Measurements from ENCODE around the gene KIF11. TPM values are rescaled to one million over a fixed set of nuclear protein-coding genes. Genes with fewer than 3 reads are reported as not detected.

The KIF11 gene
- not detected for total RNA-seq

GRCh38 chr10:92592761-92593618 lies at the start of gene KIF11:
KIF11 (plus strand) TSS chr10:92593130; CDS start chr10:92593376, 246 bp downstream.
- no peaks in the 10 kb centered on the region for H3K36me3 ChIP-seq
- peak; percentile 94 to 99 for DNase-seq (ENCODE audit: low spot score in 2 of 2)
- peaks cover 4 to 5% of the 10 kb centered on the region in 2 donors for H3K4me1 ChIP-seq
- H3K9me3 ChIP-seq = no peaks in the 10 kb centered on the region
- TF ChIP-seq CTCF (IDR thresholded peaks at IDR 0.05) = no peak
- peak within 1 kb of the TSS; percentile 58 to 70 for H3K4me3 ChIP-seq
- H3K27ac ChIP-seq = peak within 1 kb of the TSS; percentile 92 to 96
- intact Hi-C loops (cut with DNase I) = loop anchor here (5.0 kb wide), 3 partner anchors 104 to 1109 kb away; partner anchors contain the start of gene FRA10AC1
- H3K27me3 ChIP-seq = no peaks in the 10 kb centered on the region

GRCh38 chr10:92544296-92544695 lies 48.6 kb upstream of the KIF11 start:
- Histone ChIP-seq H3K27me3 (no peaks in the 10 kb centered on the region), H3K36me3 (no peaks in the 10 kb centered on the region), H3K27ac (no peak overlapping the region), H3K9me3 (no peaks in the 10 kb centered on the region), H3K4me3 (no peak overlapping the region), H3K4me1 (no peaks in the 10 kb centered on the region)
- intact Hi-C loops (cut with DNase I) = no loop called here
- DNase-seq (ENCODE audit: low spot score in 2 of 2) = no peak
- no peak for TF ChIP-seq CTCF (IDR thresholded peaks at IDR 0.05)

GRCh38 chr10:92545556-92545955 lies 47.4 kb upstream of the KIF11 start:
- no peak for DNase-seq (ENCODE audit: low spot score in 2 of 2)
- H3K27ac ChIP-seq = no peak overlapping the region
- intact Hi-C loops (cut with DNase I) = no loop called here
- TF ChIP-seq CTCF (IDR thresholded peaks at IDR 0.05) = no peak
- H3K9me3 ChIP-seq = no peaks in the 10 kb centered on the region
- no peaks in the 10 kb centered on the region for H3K27me3 ChIP-seq
- no peaks in the 10 kb centered on the region for H3K4me1 ChIP-seq
- H3K4me3 ChIP-seq = no peak overlapping the region
- H3K36me3 ChIP-seq = no peaks in the 10 kb centered on the region

- intact Hi-C loops (cut with DNase I) = no loop called here
- no peak overlapping the region for H3K27ac ChIP-seq
- H3K36me3 ChIP-seq = no peaks in the 10 kb centered on the region
Observed at GRCh38 chr10:92547676-92548075, 45.3 kb upstream of the KIF11 start.

GRCh38 chr10:92550924-92551323 lies 42.0 kb upstream of the KIF11 start:
- no peak for DNase-seq (ENCODE audit: low spot score in 2 of 2)
- no peaks in the 10 kb centered on the region for H3K27me3 ChIP-seq

More at GRCh38 chr10:92547676-92548075, 45.3 kb upstream of the KIF11 start:
- no peak for TF ChIP-seq CTCF (IDR thresholded peaks at IDR 0.05)
- no peaks in the 10 kb centered on the region for H3K9me3 ChIP-seq
- no peaks in the 10 kb centered on the region for H3K4me1 ChIP-seq
- no peak for DNase-seq (ENCODE audit: low spot score in 2 of 2)
- H3K27me3 ChIP-seq = no peaks in the 10 kb centered on the region
- no peak overlapping the region for H3K4me3 ChIP-seq

More at GRCh38 chr10:92550924-92551323, 42.0 kb upstream of the KIF11 start:
- no peaks in the 10 kb centered on the region for H3K4me1 ChIP-seq
- no peak overlapping the region for H3K27ac ChIP-seq
- H3K4me3 ChIP-seq = no peak overlapping the region
- peaks cover 0 to 9% of the 10 kb centered on the region in 2 donors for H3K9me3 ChIP-seq
- no peak for TF ChIP-seq CTCF (IDR thresholded peaks at IDR 0.05)
- peaks cover 11 to 25% of the 10 kb centered on the region in 2 donors for H3K36me3 ChIP-seq
- intact Hi-C loops (cut with DNase I) = no loop called here

Data from ascending aorta (tissue), 2 donors.